ENCODE results near the gene DTX2.
"Not testable (repeated sequence)": the region's sequence is repeated elsewhere in the genome, so short reads cannot be mapped to it uniquely, and the experiment has no call there.

DNA sequence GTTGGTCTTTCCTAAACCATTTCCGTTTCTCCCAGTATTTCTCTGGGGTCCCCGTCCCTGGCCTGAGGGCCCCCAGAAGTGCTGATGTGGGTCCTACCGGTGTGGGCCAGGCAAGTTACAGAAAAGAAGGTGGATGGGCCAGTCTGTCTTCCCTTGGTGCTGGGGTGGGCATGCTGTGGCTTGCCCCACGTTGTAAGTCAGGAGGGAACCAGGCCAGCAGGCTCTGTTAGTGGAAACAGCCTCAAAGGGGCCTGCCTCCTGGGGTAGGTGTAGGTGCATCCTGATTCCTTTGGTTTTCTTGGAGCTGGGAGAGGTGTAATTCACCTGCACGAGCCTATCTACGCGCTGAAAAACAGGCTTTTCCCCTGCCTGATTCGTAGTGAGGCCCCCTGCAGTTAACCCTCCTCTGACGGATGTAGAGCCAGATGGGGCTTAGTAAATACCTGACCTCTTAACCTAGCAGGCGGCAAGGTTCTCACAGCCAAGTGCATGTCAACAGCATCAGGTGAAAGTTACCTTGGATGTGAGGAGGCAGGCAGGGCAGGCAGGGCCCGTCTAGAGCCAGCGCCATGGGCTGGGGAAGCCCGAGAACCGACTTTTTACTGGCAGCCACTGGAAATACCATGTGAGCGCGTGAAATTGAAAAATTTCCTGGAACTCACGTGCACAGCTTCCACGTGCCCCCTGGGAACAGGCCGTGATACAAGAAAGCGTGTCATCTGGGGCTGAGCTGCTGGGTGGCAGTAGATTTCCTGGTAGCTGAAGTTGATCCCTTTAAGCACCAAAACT, 24.5 kb downstream of the DTX2 start:
- TF ChIP-seq, protein P1, sequence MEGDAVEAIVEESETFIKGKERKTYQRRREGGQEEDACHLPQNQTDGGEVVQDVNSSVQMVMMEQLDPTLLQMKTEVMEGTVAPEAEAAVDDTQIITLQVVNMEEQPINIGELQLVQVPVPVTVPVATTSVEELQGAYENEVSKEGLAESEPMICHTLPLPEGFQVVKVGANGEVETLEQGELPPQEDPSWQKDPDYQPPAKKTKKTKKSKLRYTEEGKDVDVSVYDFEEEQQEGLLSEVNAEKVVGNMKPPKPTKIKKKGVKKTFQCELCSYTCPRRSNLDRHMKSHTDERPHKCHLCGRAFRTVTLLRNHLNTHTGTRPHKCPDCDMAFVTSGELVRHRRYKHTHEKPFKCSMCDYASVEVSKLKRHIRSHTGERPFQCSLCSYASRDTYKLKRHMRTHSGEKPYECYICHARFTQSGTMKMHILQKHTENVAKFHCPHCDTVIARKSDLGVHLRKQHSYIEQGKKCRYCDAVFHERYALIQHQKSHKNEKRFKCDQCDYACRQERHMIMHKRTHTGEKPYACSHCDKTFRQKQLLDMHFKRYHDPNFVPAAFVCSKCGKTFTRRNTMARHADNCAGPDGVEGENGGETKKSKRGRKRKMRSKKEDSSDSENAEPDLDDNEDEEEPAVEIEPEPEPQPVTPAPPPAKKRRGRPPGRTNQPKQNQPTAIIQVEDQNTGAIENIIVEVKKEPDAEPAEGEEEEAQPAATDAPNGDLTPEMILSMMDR (conservative IDR thresholded peaks at IDR 0.05 in 1 of 2, IDR thresholded peaks at IDR 0.05 in 1 of 2; ENCODE audit: extremely low read depth in 1 of 2, insufficient read depth in 1 of 2, low read depth in 1 of 2, low read length in 2 of 2): not testable (repeated sequence)
- TF ChIP-seq EZH2 (IDR thresholded peaks at IDR 0.05; ENCODE audit: borderline replicate concordance, low read length): not testable (repeated sequence)

Measured in mammary epithelial cell (primary cell).